HL-60 (cell line): ENCODE measurements around the gene NT5DC2.

Source experiments
- DNase-seq, 2 experiments: peaks; one replicate each; pipeline ENCODE4 v3.0.0-alpha.2; 2010 to 2020; ENCODE audit warnings: low read depth in 1 of 2, low spot score in 1 of 2
- H3K27ac ChIP-seq: fragments of 250-450 bp; sonication (Bioruptor Pico); replicated peaks from 2 replicates; pipeline ENCODE4 v1.5.1; 2020; ENCODE audit warnings: mild to moderate bottlenecking, moderate library complexity
- H3K27me3 ChIP-seq: fragments of 250-450 bp; sonication (Bioruptor Pico); 2 replicates; pipeline ENCODE4 v1.5.1; 2021; ENCODE audit warnings: mild to moderate bottlenecking, moderate library complexity; ENCODE audit not compliant: insufficient read depth, poor library complexity, severe bottlenecking
- H3K4me3 ChIP-seq: replicated peaks from 2 replicates; pipeline ENCODE4 v1.5.1; 2011; ENCODE audit warnings: mild to moderate bottlenecking, control low read depth, low read length; ENCODE audit not compliant: insufficient read depth
- GABPA ChIP-seq: IDR thresholded peaks from 2 replicates; pipeline ENCODE4 v1.6.1; 2012; ENCODE audit warnings: low read depth
- POLR2AphosphoS5 ChIP-seq: IDR thresholded peaks from 2 replicates; pipeline ENCODE4 v1.6.1; 2012; ENCODE audit warnings: low read depth
- SPI1 ChIP-seq: IDR thresholded peaks from 2 replicates; pipeline ENCODE4 v1.6.1; 2012; ENCODE audit warnings: low read depth, mild to moderate bottlenecking, borderline replicate concordance
- long read RNA-seq: library from polyadenylated mRNA; unstranded; transcript quantifications from one replicate; pipeline ENCODE4 v2.0.0, GENCODE V29; 2020
- TF ChIP-seq, protein P1 (sequence below): IDR thresholded peaks from 2 replicates; pipeline ENCODE4 v1.6.1; 2012; ENCODE audit warnings: low read depth; ENCODE audit not compliant: insufficient replicate concordance
- TF ChIP-seq, protein P2 (sequence below): IDR thresholded peaks from one replicate; pipeline ENCODE4 v1.5.1; 2011; ENCODE audit warnings: low read length, control low read depth, inconsistent platforms; ENCODE audit not compliant: insufficient read depth

The NT5DC2 gene
- long read RNA-seq, partial matches to known transcripts: 1 of 3 reads
- long read RNA-seq, other reads (novel, unspliced or antisense): 2 of 3 reads

GRCh38 chr3:52533623-52534280 lies at the start of gene NT5DC2:
Gene NT5DC2 (minus strand): TSS chr3:52533857. CDS start chr3:52533737, 120 bp downstream.
- Histone ChIP-seq H3K27ac (peak within 1 kb of the TSS; percentile 39), H3K4me3 (peak within 1 kb of the TSS; percentile 59), H3K27me3 (no peaks in the 10 kb centered on the region)
- TF ChIP-seq GABPA: no peak
- TF ChIP-seq SPI1: no peak
- TF ChIP-seq, protein P1, sequence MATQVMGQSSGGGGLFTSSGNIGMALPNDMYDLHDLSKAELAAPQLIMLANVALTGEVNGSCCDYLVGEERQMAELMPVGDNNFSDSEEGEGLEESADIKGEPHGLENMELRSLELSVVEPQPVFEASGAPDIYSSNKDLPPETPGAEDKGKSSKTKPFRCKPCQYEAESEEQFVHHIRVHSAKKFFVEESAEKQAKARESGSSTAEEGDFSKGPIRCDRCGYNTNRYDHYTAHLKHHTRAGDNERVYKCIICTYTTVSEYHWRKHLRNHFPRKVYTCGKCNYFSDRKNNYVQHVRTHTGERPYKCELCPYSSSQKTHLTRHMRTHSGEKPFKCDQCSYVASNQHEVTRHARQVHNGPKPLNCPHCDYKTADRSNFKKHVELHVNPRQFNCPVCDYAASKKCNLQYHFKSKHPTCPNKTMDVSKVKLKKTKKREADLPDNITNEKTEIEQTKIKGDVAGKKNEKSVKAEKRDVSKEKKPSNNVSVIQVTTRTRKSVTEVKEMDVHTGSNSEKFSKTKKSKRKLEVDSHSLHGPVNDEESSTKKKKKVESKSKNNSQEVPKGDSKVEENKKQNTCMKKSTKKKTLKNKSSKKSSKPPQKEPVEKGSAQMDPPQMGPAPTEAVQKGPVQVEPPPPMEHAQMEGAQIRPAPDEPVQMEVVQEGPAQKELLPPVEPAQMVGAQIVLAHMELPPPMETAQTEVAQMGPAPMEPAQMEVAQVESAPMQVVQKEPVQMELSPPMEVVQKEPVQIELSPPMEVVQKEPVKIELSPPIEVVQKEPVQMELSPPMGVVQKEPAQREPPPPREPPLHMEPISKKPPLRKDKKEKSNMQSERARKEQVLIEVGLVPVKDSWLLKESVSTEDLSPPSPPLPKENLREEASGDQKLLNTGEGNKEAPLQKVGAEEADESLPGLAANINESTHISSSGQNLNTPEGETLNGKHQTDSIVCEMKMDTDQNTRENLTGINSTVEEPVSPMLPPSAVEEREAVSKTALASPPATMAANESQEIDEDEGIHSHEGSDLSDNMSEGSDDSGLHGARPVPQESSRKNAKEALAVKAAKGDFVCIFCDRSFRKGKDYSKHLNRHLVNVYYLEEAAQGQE: no peak
- no peak for TF ChIP-seq POLR2AphosphoS5
- TF ChIP-seq, protein P2, sequence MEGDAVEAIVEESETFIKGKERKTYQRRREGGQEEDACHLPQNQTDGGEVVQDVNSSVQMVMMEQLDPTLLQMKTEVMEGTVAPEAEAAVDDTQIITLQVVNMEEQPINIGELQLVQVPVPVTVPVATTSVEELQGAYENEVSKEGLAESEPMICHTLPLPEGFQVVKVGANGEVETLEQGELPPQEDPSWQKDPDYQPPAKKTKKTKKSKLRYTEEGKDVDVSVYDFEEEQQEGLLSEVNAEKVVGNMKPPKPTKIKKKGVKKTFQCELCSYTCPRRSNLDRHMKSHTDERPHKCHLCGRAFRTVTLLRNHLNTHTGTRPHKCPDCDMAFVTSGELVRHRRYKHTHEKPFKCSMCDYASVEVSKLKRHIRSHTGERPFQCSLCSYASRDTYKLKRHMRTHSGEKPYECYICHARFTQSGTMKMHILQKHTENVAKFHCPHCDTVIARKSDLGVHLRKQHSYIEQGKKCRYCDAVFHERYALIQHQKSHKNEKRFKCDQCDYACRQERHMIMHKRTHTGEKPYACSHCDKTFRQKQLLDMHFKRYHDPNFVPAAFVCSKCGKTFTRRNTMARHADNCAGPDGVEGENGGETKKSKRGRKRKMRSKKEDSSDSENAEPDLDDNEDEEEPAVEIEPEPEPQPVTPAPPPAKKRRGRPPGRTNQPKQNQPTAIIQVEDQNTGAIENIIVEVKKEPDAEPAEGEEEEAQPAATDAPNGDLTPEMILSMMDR: no peak
- peak in 1 of 2 experiments; percentile 34 for DNase-seq

- Histone ChIP-seq H3K4me3 (no peak overlapping the region), H3K27me3 (no peaks in the 10 kb centered on the region), H3K27ac (no peak overlapping the region)
- DNase-seq: no peak
- no peak for TF ChIP-seq GABPA
- TF ChIP-seq, protein P2: no peak
- no peak for TF ChIP-seq SPI1
- TF ChIP-seq, protein P1: no peak
- TF ChIP-seq POLR2AphosphoS5: no peak
Measured at GRCh38 chr3:52574056-52574965, 40.7 kb upstream of the NT5DC2 start.

DNA sequence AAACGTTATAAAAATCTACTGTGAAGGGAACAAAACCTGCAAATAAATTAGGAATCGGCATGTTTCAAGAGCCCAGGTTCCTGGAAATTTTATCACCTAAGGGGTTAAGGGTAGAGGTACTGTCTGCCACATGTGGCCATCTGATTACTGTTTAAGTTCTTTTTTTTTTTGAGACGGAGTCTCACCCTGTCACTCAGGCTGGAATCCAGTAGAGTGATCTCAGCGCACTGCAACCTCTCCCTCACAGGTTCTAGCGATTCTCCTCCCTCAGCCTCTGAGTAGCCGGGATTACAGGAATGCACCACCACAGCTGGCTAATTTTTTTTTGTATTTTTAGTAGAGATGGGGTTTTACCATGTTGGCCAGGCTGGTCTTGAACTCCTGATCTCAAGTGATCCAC lies 38.6 kb upstream of the NT5DC2 start:
- no peak for DNase-seq
- Histone ChIP-seq H3K27me3 (no peaks in the 10 kb centered on the region), H3K4me3 (no peak overlapping the region), H3K27ac (no peak overlapping the region)
- TF ChIP-seq, protein P2: no peak
- TF ChIP-seq, protein P1: no peak
- TF ChIP-seq POLR2AphosphoS5: no peak
